HG03354 (cell line): ENCODE measurements around the gene ERBB3.
"Not testable (repeated sequence)": the region's sequence is repeated elsewhere in the genome, so short reads cannot be mapped to it uniquely, and the experiment has no call there.

Experiments used
- ATAC-seq: cut with Tn5 transposase; IDR thresholded peaks from one replicate; pipeline ENCODE4 v1.9.1; 2021; ENCODE audit warnings: mild to moderate bottlenecking; ENCODE audit not compliant: unreplicated experiment, poor library complexity, severe bottlenecking

Gene ERBB3

GRCh38 chr12:56105609-56105902 lies 25.6 kb downstream of the ERBB3 start:
- ATAC-seq, result no peak

GRCh38 chr12:56107242-56107641 lies 27.3 kb downstream of the ERBB3 start:
- ATAC-seq, result no peak

GRCh38 chr12:56110571-56110970 lies 30.6 kb downstream of the ERBB3 start:
- ATAC-seq, result no peak

- no peak for ATAC-seq
Observed at GRCh38 chr12:56114084-56114483, 34.1 kb downstream of the ERBB3 start.

- no peak for ATAC-seq
Observed at GRCh38 chr12:56115329-56115728, 35.4 kb downstream of the ERBB3 start.

- ATAC-seq, result peak; percentile 49
Observed at GRCh38 chr12:56116267-56117081, 36.5 kb downstream of the ERBB3 start, which contains the start of gene RPL41. RPL41 (plus strand) TSS chr12:56116633.

- ATAC-seq, result not testable (repeated sequence)
Observed at GRCh38 chr12:56117082-56117706, 37.2 kb downstream of the ERBB3 start.

GRCh38 chr12:56117778-56118687 lies 38.1 kb downstream of the ERBB3 start, which contains the start of gene ZC3H10:
ZC3H10 (plus strand) TSS chr12:56118266; CDS start chr12:56120563, 2,297 bp downstream.
- peak; percentile 85 for ATAC-seq

GRCh38 chr12:56118688-56119357 lies 38.9 kb downstream of the ERBB3 start:
- peak; percentile 6 for ATAC-seq

- no peak for ATAC-seq
Observed at GRCh38 chr12:56119361-56119796, 39.4 kb downstream of the ERBB3 start.

GRCh38 chr12:56120158-56120846 lies 40.3 kb downstream of the ERBB3 start:
- ATAC-seq, result no peak

- ATAC-seq, result no peak
Observed at GRCh38 chr12:56121204-56121870, 41.4 kb downstream of the ERBB3 start.

- no peak for ATAC-seq
Observed at GRCh38 chr12:56122637-56123036, 42.7 kb downstream of the ERBB3 start.

- no peak for ATAC-seq
Observed at GRCh38 chr12:56124133-56124532, 44.2 kb downstream of the ERBB3 start.

- ATAC-seq, result no peak
Observed at GRCh38 chr12:56126732-56127239, 46.8 kb downstream of the ERBB3 start.

GRCh38 chr12:56127485-56127887 lies 47.5 kb downstream of the ERBB3 start:
- no peak for ATAC-seq

GRCh38 chr12:56127888-56128669 lies 48.1 kb downstream of the ERBB3 start, which contains the start of gene ESYT1:
ESYT1 (plus strand) TSS chr12:56128267; CDS start chr12:56128320, 53 bp downstream.
- ATAC-seq, result peak; percentile 90
